ENCODE measurements around the gene CANT1. TPM values are rescaled to one million over a fixed set of nuclear protein-coding genes. Genes with fewer than 3 reads are reported as not detected.

Gene CANT1
- total and polyA plus RNA-seq, 12 donors = 10.3 to 78.3 (median 40.4) TPM

DNA sequence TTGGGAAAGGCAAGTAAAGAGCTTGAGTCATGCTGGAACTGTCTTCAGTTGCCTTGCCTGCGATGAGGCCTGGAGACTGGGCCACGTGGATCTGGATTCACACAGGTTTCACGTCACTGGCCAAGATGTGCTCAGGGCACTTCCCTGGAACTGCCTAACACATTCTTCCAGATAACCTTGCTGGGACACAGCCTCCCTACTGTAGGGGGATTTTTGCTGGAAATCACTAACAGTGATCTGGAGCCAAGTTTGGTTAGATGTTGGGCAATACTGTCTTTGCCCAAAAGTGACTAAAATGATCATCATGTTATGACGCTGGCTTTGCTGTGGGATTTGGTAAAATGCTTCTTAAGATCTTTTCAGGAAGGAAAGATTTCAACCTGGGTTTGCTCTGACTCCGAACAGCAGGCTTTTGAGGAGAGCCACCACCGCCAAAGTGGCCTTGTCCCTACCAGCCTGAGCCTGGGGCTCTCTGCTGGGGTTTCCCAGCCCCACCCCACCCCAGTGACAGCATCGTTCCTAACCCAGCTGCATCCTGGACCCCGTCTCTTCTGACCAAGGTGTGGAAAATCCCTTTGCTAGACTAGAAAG lies 29.1 kb upstream of the CANT1 start:
- no peaks in the 10 kb centered on the region for H3K36me3 ChIP-seq (replicated peaks in 1 of 2)
- TF ChIP-seq POLR2A (IDR thresholded peaks at IDR 0.05) = peak in 1 of 2 donors; percentile 23
- TF ChIP-seq, protein P1, sequence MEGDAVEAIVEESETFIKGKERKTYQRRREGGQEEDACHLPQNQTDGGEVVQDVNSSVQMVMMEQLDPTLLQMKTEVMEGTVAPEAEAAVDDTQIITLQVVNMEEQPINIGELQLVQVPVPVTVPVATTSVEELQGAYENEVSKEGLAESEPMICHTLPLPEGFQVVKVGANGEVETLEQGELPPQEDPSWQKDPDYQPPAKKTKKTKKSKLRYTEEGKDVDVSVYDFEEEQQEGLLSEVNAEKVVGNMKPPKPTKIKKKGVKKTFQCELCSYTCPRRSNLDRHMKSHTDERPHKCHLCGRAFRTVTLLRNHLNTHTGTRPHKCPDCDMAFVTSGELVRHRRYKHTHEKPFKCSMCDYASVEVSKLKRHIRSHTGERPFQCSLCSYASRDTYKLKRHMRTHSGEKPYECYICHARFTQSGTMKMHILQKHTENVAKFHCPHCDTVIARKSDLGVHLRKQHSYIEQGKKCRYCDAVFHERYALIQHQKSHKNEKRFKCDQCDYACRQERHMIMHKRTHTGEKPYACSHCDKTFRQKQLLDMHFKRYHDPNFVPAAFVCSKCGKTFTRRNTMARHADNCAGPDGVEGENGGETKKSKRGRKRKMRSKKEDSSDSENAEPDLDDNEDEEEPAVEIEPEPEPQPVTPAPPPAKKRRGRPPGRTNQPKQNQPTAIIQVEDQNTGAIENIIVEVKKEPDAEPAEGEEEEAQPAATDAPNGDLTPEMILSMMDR (IDR thresholded peaks at IDR 0.05) = no peak
- peak overlapping the region; percentile 20 to 93 (median 67) for H3K27ac ChIP-seq
- H3K27me3 ChIP-seq = no peaks in the 10 kb centered on the region
- H3K4me1 ChIP-seq (replicated peaks in 1 of 2) = peaks cover 18 to 30% of the 10 kb centered on the region in 2 donors
- 52 to 72% (median 63%) methylated on average over 8 of the region's 8 CpGs for WGBS, 4 donors
- no peak overlapping the region for H3K4me3 ChIP-seq
- H3K9me3 ChIP-seq (replicated peaks in 1 of 3) = no peaks in the 10 kb centered on the region
- peak in 6 of 7 donors; percentile 81 to 94 (median 86) for DNase-seq
- intact Hi-C loops (cut with DNase I) = no loop called here

DNA sequence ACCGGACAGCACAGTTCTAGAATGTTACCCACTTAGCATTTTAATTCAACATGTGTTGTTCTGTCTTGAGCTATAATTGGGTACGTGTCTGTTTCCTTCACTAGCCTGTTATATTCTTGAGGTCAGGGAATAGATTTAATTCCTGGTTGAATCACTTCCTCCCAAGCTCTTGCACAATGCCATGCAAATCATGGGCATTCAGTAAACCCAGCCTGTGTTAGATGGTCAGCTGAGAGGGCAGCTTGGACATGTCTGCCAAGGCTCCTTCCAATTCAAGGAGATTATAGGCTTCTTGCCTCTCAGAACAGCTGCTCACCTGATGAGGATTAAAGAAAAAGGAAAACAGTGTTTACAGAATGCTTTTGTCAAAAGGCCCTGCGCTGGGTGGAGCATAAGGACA lies 27.0 kb upstream of the CANT1 start:
- no peaks in the 10 kb centered on the region for H3K9me3 ChIP-seq (replicated peaks in 1 of 3)
- H3K27me3 ChIP-seq = no peaks in the 10 kb centered on the region
- peak in 6 of 7 donors; percentile 68 to 81 (median 78) for DNase-seq
- TF ChIP-seq, protein P1 (IDR thresholded peaks at IDR 0.05) = no peak
- TF ChIP-seq POLR2A (IDR thresholded peaks at IDR 0.05) = peak in 1 of 2 donors; percentile 57
- H3K27ac ChIP-seq = peak overlapping the region in 4 of 5 donors; percentile 1 to 87 (median 50)
- intact Hi-C loops (cut with DNase I) = no loop called here
- H3K4me3 ChIP-seq = no peak overlapping the region
- 40 to 51% (median 46%) methylated on average over 3 of the region's 3 CpGs for WGBS, 4 donors
- peaks cover 15 to 31% of the 10 kb centered on the region in 2 donors for H3K4me1 ChIP-seq (replicated peaks in 1 of 2)
- H3K36me3 ChIP-seq (replicated peaks in 1 of 2) = no peaks in the 10 kb centered on the region

DNA sequence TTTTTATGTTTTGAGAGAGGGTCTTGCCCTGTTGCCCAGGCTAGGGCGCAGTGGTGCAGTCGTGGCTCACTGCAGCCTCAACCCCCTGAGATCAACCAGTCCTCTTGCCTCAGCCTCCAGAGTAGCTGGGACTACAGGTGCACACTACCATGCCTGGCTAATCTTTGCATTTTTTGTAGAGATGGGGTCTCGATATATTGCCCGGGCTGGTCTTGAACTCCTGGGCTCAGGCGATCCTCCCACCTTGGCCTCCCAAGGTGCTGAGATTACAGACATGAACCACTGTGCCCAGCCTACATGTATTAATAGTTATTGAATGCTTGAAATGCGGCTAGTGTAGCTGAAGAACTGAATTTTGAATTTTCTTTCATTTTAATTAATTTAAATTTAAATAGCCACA lies 26.6 kb upstream of the CANT1 start:
- TF ChIP-seq POLR2A (IDR thresholded peaks at IDR 0.05) = no peak
- TF ChIP-seq, protein P1 (IDR thresholded peaks at IDR 0.05) = no peak
- no peak overlapping the region for H3K4me3 ChIP-seq
- peaks cover 15 to 31% of the 10 kb centered on the region in 2 donors for H3K4me1 ChIP-seq (replicated peaks in 1 of 2)
- H3K27me3 ChIP-seq = no peaks in the 10 kb centered on the region
- peak in 2 of 7 donors; percentile 8 to 36 for DNase-seq
- peak overlapping the region in 4 of 5 donors; percentile 1 to 87 (median 48) for H3K27ac ChIP-seq
- no peaks in the 10 kb centered on the region for H3K9me3 ChIP-seq (replicated peaks in 1 of 3)
- no peaks in the 10 kb centered on the region for H3K36me3 ChIP-seq (replicated peaks in 1 of 2)
- intact Hi-C loops (cut with DNase I) = no loop called here
- 91 to 98% (median 92%) methylated on average over 5 to 6 of the region's 6 CpGs for WGBS, 4 donors

DNA sequence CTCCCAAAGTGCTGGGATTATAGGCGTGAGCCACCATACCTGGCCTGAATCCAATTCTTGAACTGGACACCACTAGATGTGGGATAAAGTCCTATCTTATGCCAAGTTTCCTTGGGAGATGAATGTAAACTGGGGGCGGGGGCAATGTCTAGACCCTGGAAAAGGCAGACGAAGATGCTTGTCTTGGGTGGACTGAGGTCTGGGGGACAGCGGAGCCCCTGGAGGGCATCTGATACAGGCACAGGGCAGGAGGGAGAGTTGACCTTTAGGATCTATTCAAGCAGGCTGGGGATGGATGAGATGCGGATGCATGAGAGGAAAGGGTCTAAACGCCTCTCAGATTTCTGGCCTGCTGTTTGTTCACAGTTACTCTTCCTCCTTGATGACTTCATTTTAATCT lies 26.1 kb upstream of the CANT1 start:
- intact Hi-C loops (cut with DNase I) = no loop called here
- Histone ChIP-seq H3K27ac (peak overlapping the region in 2 of 5 donors; percentile 51 to 87), H3K9me3 (replicated peaks in 1 of 3) (no peaks in the 10 kb centered on the region), H3K4me1 (replicated peaks in 1 of 2) (peaks cover 15 to 31% of the 10 kb centered on the region in 2 donors), H3K36me3 (replicated peaks in 1 of 2) (no peaks in the 10 kb centered on the region), H3K4me3 (no peak overlapping the region), H3K27me3 (no peaks in the 10 kb centered on the region)
- WGBS, 4 donors = 94 to 97% (median 96%) methylated on average over 6 of the region's 6 CpGs
- TF ChIP-seq, protein P1 (IDR thresholded peaks at IDR 0.05) = no peak
- TF ChIP-seq POLR2A (IDR thresholded peaks at IDR 0.05) = no peak
- peak in 2 of 7 donors; percentile 13 to 47 for DNase-seq
